ENCODE measurements around the gene ROBO4. TPM values are rescaled to one million over a fixed set of nuclear protein-coding genes. Genes with fewer than 3 reads are reported as not detected.
A peak's percentile ranks its signal among the peaks of the same experiment; 100 is the strongest.

Gene ROBO4
- total RNA-seq, 1 donor from 2014 or later, result not detected

DNA sequence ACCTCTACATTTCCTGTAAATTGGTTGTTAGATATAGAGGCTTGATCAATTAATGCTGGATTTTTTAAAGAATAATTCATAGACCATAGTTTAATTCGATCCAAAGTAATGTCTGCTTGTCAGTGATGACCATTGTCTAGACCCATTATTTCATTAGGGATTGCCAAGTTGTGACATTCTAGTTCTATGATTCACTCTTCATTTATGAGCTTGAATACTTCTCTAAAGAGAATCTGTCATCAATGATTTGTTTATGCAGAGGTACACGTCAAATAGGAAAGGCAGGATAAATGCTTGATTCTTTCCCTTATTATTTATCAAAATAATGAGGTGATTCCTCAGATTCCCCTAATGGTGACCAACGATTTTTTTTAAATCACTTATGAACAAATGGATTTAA lies 56.5 kb downstream of the ROBO4 start:
- TF ChIP-seq, protein P1, sequence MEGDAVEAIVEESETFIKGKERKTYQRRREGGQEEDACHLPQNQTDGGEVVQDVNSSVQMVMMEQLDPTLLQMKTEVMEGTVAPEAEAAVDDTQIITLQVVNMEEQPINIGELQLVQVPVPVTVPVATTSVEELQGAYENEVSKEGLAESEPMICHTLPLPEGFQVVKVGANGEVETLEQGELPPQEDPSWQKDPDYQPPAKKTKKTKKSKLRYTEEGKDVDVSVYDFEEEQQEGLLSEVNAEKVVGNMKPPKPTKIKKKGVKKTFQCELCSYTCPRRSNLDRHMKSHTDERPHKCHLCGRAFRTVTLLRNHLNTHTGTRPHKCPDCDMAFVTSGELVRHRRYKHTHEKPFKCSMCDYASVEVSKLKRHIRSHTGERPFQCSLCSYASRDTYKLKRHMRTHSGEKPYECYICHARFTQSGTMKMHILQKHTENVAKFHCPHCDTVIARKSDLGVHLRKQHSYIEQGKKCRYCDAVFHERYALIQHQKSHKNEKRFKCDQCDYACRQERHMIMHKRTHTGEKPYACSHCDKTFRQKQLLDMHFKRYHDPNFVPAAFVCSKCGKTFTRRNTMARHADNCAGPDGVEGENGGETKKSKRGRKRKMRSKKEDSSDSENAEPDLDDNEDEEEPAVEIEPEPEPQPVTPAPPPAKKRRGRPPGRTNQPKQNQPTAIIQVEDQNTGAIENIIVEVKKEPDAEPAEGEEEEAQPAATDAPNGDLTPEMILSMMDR (IDR thresholded peaks at IDR 0.05), result no peak
- peaks cover 15% of the 10 kb centered on the region for H3K4me1 Mint-ChIP-seq
- POLR2A ChIA-PET, result interaction anchor here (0.5 kb wide), 1 partner anchor 170 kb away, joined by 4 read pairs; no protein-coding TSS in a partner anchor
- H3K27me3 Mint-ChIP-seq, result peaks cover 74% of the 10 kb centered on the region
- DNase-seq, result no peak
- ATAC-seq (ENCODE audit: low read depth), result no peak
- CTCF ChIA-PET, result interaction anchor here (1.1 to 1.2 kb wide), 2 partner anchors 25 to 171 kb away, joined by 3 to 4 read pairs; no protein-coding TSS in a partner anchor
- intact Hi-C loops (cut with micrococcal nuclease), result no loop called here
- H3K4me3 Mint-ChIP-seq, result no peak overlapping the region
- no peak overlapping the region for H3K27ac Mint-ChIP-seq
- H3K36me3 Mint-ChIP-seq (ENCODE audit: low read depth), result no peaks in the 10 kb centered on the region
- no peaks in the 10 kb centered on the region for H3K9me3 Mint-ChIP-seq

DNA sequence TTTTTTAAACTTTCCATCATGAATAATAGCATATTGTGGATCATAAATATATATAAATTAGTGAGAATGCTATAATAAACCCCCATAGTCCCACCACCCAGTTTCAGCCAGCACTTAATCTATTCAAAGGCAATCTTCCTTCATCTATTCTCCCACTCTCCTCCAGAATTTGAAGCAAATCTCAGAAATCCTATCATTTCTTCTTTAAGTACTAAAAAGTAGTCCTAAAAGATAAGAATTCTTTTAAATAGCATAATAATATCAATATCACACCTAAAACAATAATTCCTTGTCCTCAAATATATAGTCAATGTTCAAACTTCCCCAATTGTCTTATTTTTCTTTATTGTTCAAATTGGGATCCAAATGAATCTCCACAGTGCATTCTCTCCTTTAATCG lies 57.0 kb downstream of the ROBO4 start:
- H3K36me3 Mint-ChIP-seq (ENCODE audit: low read depth), result no peaks in the 10 kb centered on the region
- H3K4me3 Mint-ChIP-seq, result no peak overlapping the region
- intact Hi-C loops (cut with micrococcal nuclease), result no loop called here
- H3K27ac Mint-ChIP-seq, result no peak overlapping the region
- H3K9me3 Mint-ChIP-seq, result no peaks in the 10 kb centered on the region
- peaks cover 71% of the 10 kb centered on the region for H3K27me3 Mint-ChIP-seq
- ChIA-PET CTCF (no interaction called here), POLR2A (interaction anchor here (0.5 kb wide), 1 partner anchor 169 kb away, joined by 4 read pairs; no protein-coding TSS in a partner anchor)
- H3K4me1 Mint-ChIP-seq, result peaks cover 16% of the 10 kb centered on the region
- ATAC-seq (ENCODE audit: low read depth) (no peak), DNase-seq (no peak)
- TF ChIP-seq, protein P1 (IDR thresholded peaks at IDR 0.05), result no peak

DNA sequence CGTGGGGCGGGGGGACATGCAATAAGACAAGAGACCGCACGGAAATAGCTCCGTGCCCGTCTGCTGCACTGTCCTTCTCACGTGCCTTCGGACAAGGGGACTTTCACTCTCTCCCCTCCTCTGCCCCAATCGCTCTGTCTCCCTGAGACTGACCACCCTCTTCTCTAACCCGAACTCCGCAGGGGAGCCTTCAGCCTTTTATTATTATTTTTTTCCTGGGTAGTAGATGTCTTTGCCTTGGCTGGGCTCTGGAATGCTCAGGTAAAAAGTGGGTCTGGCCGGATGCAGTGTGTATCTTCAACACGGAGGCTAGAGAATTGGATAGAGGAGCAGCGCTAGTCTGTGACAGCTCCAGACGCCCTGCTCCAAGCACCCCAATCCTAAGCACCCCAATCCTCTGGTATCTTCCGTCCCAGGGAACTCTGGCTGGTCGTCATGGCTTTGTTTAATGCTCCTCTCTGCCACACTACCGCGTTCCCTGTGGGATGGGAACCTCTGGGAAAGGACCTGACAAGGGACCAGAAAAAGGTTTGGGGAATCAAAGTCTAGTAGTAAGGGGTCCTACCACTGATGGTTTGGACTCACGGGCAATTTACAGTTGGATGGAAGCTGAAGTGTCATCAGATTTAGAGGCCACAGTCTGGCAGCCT lies 57.6 kb downstream of the ROBO4 start:
- Mint-ChIP-seq H3K27ac (no peak overlapping the region), H3K9me3 (no peaks in the 10 kb centered on the region), H3K4me1 (peaks cover 16% of the 10 kb centered on the region), H3K36me3 (ENCODE audit: low read depth) (no peaks in the 10 kb centered on the region), H3K27me3 (peaks cover 67% of the 10 kb centered on the region), H3K4me3 (peak overlapping the region; percentile 46)
- ChIA-PET CTCF (interaction anchor here (1.4 to 5.4 kb wide), 2 partner anchors 167 to 170 kb away, joined by 3 to 84 read pairs; partner anchors contain the start of genes SIAE and SPA17), POLR2A (no interaction called here)
- intact Hi-C loops (cut with micrococcal nuclease), result no loop called here
- TF ChIP-seq, protein P1 (IDR thresholded peaks at IDR 0.05), result no peak
- ATAC-seq (ENCODE audit: low read depth), result no peak
- no peak for DNase-seq

DNA sequence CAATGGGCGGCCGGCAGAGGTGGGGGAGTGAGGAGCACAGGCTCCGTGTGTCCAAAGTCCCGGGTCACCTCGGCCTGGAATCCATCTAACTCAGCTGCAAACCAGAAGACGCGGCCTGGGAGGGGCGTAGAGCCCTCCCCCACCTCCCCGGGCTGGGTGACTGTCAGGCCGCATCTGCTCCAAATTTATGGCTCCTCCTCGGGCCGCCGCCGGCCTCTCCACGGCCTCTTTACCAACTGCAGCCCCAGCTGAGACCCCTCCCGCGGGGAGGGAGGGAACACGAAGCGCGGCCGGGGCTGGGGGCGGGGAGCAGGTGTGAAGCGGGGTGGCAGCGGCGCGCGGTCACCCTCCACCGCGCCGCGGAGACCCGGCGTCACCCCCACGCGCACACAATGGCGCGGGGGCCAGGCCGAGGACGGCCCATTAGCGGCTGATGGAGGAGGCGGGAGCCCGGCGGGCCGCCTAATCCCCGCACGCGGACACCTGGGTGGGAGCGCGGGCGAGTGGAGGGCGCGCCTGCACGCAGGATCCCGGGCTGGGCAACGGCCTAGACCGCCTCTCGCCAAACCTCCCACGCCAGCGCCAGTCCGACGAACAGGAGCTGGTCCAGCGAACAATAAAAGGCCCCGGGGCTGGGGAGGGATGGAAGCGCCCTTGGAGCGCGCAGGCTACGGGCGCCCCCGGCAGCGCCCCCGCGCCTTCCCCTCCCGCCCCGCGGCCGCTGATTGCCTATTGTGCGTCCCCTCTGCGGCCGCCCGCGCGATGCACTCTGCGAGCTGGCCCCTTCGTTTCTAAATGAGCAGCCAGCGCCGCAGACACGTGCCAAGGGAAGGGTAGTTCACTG lies 58.3 kb downstream of the ROBO4 start:
- POLR2A ChIA-PET, result no interaction called here

More for the DNA sequence above, 58.3 kb downstream of the ROBO4 start:
- no peaks in the 10 kb centered on the region for H3K9me3 Mint-ChIP-seq
- H3K36me3 Mint-ChIP-seq (ENCODE audit: low read depth), result no peaks in the 10 kb centered on the region
- CTCF ChIA-PET, result interaction anchor here (1.4 to 5.4 kb wide), 5 partner anchors 39 to 196 kb away, joined by 3 to 84 read pairs (median 8); partner anchors contain the start of genes MSANTD2, SIAE and SPA17
- DNase-seq (peak; percentile 23), ATAC-seq (ENCODE audit: low read depth) (peak; percentile 13)
- TF ChIP-seq, protein P1 (IDR thresholded peaks at IDR 0.05), result no peak
- intact Hi-C loops (cut with micrococcal nuclease), result no loop called here
- H3K4me1 Mint-ChIP-seq, result peaks cover 16% of the 10 kb centered on the region
- no peak overlapping the region for H3K27ac Mint-ChIP-seq
- peak overlapping the region; percentile 46 for H3K4me3 Mint-ChIP-seq
- H3K27me3 Mint-ChIP-seq, result peaks cover 59% of the 10 kb centered on the region

Measured in activated B cell treated with CpG ODN at 0.5 μM for 24 hours (primary cell).